HepG2 (cell line): ENCODE results near the gene DCLRE1B. TPM values are rescaled to one million over a fixed set of nuclear protein-coding genes. Genes with fewer than 3 reads are reported as not detected.

Experiments
- BCLAF1 ChIP-seq: fragments of 450-650 bp; IDR thresholded peaks from 2 replicates; pipeline ENCODE4 v1.6.1; 2017; ENCODE audit warnings: mild to moderate bottlenecking
- HNRNPK ChIP-seq: fragments of 200-400 bp; formaldehyde crosslinking; IDR thresholded peaks from 2 replicates; pipeline ENCODE4 v1.6.1; 2018; ENCODE audit warnings: low read length, low read depth, moderate library complexity, mild to moderate bottlenecking; ENCODE audit not compliant: poor library complexity, severe bottlenecking
- HNRNPUL1 ChIP-seq: fragments of 200-400 bp; formaldehyde crosslinking; IDR thresholded peaks from 2 replicates; pipeline ENCODE4 v1.6.1; 2017; ENCODE audit warnings: low read depth, mild to moderate bottlenecking, low read length, moderate library complexity
- MTERF4 ChIP-seq: sonication (generic); formaldehyde crosslinking; IDR thresholded peaks from 2 replicates; pipeline ENCODE4 v1.8.0; 2023; ENCODE audit warnings: mild to moderate bottlenecking, missing genetic modification reagents
- NCOA1 ChIP-seq: sonication (generic); formaldehyde crosslinking; IDR thresholded peaks from 2 replicates; pipeline ENCODE4 v1.9.0; 2021; ENCODE audit warnings: missing genetic modification reagents
- SRSF1 ChIP-seq: fragments of 200-400 bp; formaldehyde crosslinking; optimal IDR thresholded peaks from 2 replicates; pipeline ENCODE3; 2017; ENCODE audit warnings: mild to moderate bottlenecking, low read depth, low read length, moderate library complexity
- TFDP1 ChIP-seq: IDR thresholded peaks from 2 replicates; pipeline ENCODE4 v1.6.1; 2016; ENCODE audit warnings: missing compliant biosample characterization, missing genetic modification reagents, borderline replicate concordance
- TMF1 ChIP-seq: sonication (generic); formaldehyde crosslinking; IDR thresholded peaks from 2 replicates; pipeline ENCODE4 v1.8.1; 2022; ENCODE audit warnings: low read depth, missing genetic modification reagents
- ZBTB8A ChIP-seq: sonication (generic); formaldehyde crosslinking; IDR thresholded peaks from 2 replicates; pipeline ENCODE4 v1.4.0; 2020; ENCODE audit warnings: mild to moderate bottlenecking, low read depth, missing genetic modification reagents, borderline replicate concordance
- ZNF281 ChIP-seq: sonication (generic); formaldehyde crosslinking; IDR thresholded peaks from 2 replicates; pipeline ENCODE4 v1.4.0; 2020; ENCODE audit warnings: missing genetic modification reagents, borderline replicate concordance
- ZNF44 ChIP-seq: sonication (generic); formaldehyde crosslinking; IDR thresholded peaks from 2 replicates; pipeline ENCODE4 v1.5.1; 2020; ENCODE audit warnings: mild to moderate bottlenecking, missing genetic modification reagents
- polyA plus RNA-seq, 8 experiments: library from polyadenylated mRNA; depleted of rRNA in 3 of 8; stranded (reverse) in 7 of 8; unstranded in 1 of 8; fragments of >200 nt; fragmentation: Illumina TruSeq in 4 of 8; extraction: Trizol in 4 of 8; gene quantifications; 2 replicates each; pipeline versions ENCODE4 v1.2.1 to v1.2.3, GENCODE V29; 2011 to 2016; ENCODE audit warnings: low read depth in 4 of 8, missing spikeins in 1 of 8, mixed read lengths in 1 of 8; ENCODE audit not compliant: insufficient read depth in 1 of 8
- total RNA-seq, 5 experiments: library from RNA; depleted of rRNA; stranded (reverse); fragments of >200 nt; fragmentation: Illumina TruSeq; extraction: Trizol; gene quantifications; 2 replicates each; pipeline ENCODE4 v1.2.3, GENCODE V29; 2016; ENCODE audit warnings: low read depth in 1 of 5

DCLRE1B gene
- total and polyA plus RNA-seq, 2 of the 13 experiments (the other 11 are each of a cell fraction or from before 2014, with no cell fraction given) = 2.7 to 8.0 TPM

GRCh38 chr1:113898241-113898814 is 6.8 kb upstream of the DCLRE1B start (continued):
- TF ChIP-seq ZBTB8A (CRISPR knock-in tag) (no peak), MTERF4 (no peak), BCLAF1 (no peak), HNRNPK (no peak), SRSF1 (no peak), TMF1 (CRISPR knock-in tag) (no peak), NCOA1 (CRISPR knock-in tag) (no peak), HNRNPUL1 (no peak), ZNF44 (CRISPR knock-in tag) (no peak), ZNF281 (CRISPR knock-in tag) (no peak), TFDP1 (no peak)
